Loucy (cell line): Measurements from ENCODE around the gene GNAQ.

Source experiments
- EZH2phosphoT487 ChIP-seq: fragments of 200-600 bp; IDR thresholded peaks from 2 replicates; pipeline ENCODE4 v1.6.1; 2018; ENCODE audit warnings: antibody characterized with exemption, mild to moderate bottlenecking, moderate library complexity, borderline replicate concordance
- TF ChIP-seq, protein P1 (sequence below): fragments of 200-600 bp; sonication (generic); conservative IDR thresholded peaks from 2 replicates; pipeline ENCODE4 v1.5.1; 2014; ENCODE audit warnings: mild to moderate bottlenecking, antibody characterized with exemption, low read length

DNA sequence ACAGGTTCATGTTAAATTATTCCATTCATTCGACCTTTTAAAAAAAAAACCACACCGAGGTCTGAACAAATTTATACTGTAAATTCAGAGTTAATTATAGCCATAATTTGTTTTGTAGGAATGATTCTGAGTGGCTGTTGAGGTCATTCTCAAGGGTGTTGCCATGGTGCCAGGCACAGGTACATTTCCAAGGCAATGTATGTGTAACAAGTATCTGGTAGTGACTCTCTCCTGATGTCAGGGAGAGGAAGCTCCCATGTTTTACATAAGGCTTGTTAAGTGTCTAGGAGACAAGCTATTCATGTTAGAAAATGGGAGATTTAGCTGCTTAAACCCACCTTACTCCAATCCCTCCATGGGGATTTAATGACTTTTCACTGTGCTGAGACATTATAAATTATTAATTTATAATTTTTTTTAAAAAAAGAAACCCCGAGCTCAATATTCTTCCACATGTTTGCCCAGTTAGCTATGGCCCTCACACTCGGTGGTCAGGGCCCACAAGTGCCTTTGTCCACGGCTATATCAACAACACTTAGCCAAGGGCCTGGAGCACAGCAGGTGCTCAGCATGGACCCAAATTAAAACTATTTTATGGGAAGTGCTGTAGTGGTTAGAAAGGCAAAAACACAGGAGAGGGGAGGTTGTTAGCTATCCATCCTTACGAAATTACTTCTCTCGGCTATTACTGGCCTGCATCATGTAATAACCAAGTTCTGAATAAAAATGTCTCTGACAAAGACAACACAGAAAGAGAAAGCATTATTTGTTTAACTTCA is 228.9 kb downstream of the GNAQ start:
- TF ChIP-seq, protein P1, sequence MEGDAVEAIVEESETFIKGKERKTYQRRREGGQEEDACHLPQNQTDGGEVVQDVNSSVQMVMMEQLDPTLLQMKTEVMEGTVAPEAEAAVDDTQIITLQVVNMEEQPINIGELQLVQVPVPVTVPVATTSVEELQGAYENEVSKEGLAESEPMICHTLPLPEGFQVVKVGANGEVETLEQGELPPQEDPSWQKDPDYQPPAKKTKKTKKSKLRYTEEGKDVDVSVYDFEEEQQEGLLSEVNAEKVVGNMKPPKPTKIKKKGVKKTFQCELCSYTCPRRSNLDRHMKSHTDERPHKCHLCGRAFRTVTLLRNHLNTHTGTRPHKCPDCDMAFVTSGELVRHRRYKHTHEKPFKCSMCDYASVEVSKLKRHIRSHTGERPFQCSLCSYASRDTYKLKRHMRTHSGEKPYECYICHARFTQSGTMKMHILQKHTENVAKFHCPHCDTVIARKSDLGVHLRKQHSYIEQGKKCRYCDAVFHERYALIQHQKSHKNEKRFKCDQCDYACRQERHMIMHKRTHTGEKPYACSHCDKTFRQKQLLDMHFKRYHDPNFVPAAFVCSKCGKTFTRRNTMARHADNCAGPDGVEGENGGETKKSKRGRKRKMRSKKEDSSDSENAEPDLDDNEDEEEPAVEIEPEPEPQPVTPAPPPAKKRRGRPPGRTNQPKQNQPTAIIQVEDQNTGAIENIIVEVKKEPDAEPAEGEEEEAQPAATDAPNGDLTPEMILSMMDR, result no peak
- TF ChIP-seq EZH2phosphoT487, result no peak
